NB4 (cell line): ENCODE data around the gene DUSP23.

Experiments
- POLR2A ChIP-seq: IDR thresholded peaks from 2 replicates; pipeline ENCODE4 v1.6.1; 2011; ENCODE audit warnings: mild to moderate bottlenecking; ENCODE audit not compliant: insufficient read length; ENCODE audit errors: extremely low read depth
- TF ChIP-seq, protein P1 (sequence below): IDR thresholded peaks from one replicate; pipeline ENCODE4 v1.5.1; 2012; ENCODE audit warnings: low read depth, low read length

DNA sequence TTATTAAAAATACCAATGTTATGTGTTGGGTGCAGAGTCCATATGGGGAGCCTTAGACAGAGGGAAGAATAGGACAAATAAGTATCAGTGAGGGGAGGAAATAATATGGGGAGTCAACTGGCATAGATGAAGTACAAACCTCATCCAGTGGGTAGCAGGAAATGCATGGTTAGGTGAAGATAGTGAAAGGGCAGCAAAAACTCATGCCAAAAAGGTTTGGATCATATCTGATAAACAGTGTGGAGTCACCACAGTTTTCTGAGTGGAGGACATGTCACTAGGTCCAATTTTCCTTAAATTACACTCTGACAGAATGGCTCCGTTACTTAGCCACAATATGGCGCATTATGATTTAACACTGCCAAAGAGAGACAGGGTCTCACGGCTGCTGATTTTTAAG, 10.3 kb downstream of the DUSP23 start:
- TF ChIP-seq, protein P1, sequence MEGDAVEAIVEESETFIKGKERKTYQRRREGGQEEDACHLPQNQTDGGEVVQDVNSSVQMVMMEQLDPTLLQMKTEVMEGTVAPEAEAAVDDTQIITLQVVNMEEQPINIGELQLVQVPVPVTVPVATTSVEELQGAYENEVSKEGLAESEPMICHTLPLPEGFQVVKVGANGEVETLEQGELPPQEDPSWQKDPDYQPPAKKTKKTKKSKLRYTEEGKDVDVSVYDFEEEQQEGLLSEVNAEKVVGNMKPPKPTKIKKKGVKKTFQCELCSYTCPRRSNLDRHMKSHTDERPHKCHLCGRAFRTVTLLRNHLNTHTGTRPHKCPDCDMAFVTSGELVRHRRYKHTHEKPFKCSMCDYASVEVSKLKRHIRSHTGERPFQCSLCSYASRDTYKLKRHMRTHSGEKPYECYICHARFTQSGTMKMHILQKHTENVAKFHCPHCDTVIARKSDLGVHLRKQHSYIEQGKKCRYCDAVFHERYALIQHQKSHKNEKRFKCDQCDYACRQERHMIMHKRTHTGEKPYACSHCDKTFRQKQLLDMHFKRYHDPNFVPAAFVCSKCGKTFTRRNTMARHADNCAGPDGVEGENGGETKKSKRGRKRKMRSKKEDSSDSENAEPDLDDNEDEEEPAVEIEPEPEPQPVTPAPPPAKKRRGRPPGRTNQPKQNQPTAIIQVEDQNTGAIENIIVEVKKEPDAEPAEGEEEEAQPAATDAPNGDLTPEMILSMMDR: no peak
- TF ChIP-seq POLR2A: no peak
